ENCODE data around the gene XRN1. TPM values are rescaled to one million over a fixed set of nuclear protein-coding genes. Genes with fewer than 3 reads are reported as not detected.
"Not testable (repeated sequence)": the region's sequence is repeated elsewhere in the genome, so short reads cannot be mapped to it uniquely, and the experiment has no call there.

XRN1 gene
- total and polyA plus RNA-seq, 5 donors from 2014 or later, result 53.5 to 121 (median 81.3) TPM

DNA sequence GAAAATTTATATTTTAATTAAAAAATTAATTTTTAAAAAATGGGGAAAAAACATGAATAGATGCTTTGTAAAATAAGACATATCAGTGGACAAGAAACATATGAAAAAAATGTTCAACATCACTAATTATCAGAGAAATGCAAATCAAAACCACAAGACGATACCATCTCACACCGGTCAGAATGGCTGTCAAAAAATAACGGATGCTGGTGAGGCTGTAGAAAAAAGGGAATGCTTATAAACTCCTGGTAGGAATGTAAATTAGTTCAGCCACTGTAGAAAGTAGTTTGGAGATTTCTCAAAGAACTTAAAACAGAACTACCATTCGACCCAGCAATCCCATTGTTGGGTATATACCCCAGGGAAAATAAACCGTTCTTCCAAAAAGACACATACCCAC lies 93.8 kb downstream of the XRN1 start:
- Mint-ChIP-seq H3K36me3 (peaks cover 47% of the 10 kb centered on the region), H3K27me3 (no peaks in the 10 kb centered on the region), H3K4me1 (peaks cover 0 to 7% (median 3%) of the 10 kb centered on the region in 4 donors), H3K9me3 (no peaks in the 10 kb centered on the region), H3K4me3 (no peak overlapping the region), H3K27ac (no peak overlapping the region)
- ATAC-seq (ENCODE audit: low read depth in 2 of 2) (no peak), DNase-seq (no peak)
- no peaks in the 10 kb centered on the region for H3K27me3 ChIP-seq (ENCODE audit: control insufficient read depth, insufficient read depth, low read length)
- H3K27ac ChIP-seq (ENCODE audit: insufficient read depth, low read length, poor library complexity, severe bottlenecking), result no peak overlapping the region
- no peak overlapping the region for H3K4me3 ChIP-seq (ENCODE audit: low read depth, low read length)
- H3K36me3 ChIP-seq (ENCODE audit: control insufficient read depth, insufficient read depth, low read length), result peaks cover 91% of the 10 kb centered on the region
- no peaks in the 10 kb centered on the region for H3K4me1 ChIP-seq (ENCODE audit: control insufficient read depth, insufficient read depth, low read length, poor library complexity, severe bottlenecking)
- H3K9me3 ChIP-seq (ENCODE audit: control insufficient read depth in 2 of 2, low read length in 2 of 2), result no peaks in the 10 kb centered on the region

GRCh38 chr3:142353571-142353970 lies 94.3 kb downstream of the XRN1 start:
- H3K4me1 Mint-ChIP-seq, result peaks cover 0 to 6% (median 3%) of the 10 kb centered on the region in 4 donors
- H3K27ac ChIP-seq (ENCODE audit: insufficient read depth, low read length, poor library complexity, severe bottlenecking), result no peak overlapping the region
- DNase-seq, result no peak
- no peaks in the 10 kb centered on the region for H3K9me3 ChIP-seq (ENCODE audit: control insufficient read depth in 2 of 2, low read length in 2 of 2)
- no peak overlapping the region for H3K27ac Mint-ChIP-seq
- no peak for ATAC-seq (ENCODE audit: low read depth in 2 of 2)
- H3K4me3 Mint-ChIP-seq, result no peak overlapping the region
- H3K9me3 Mint-ChIP-seq, result no peaks in the 10 kb centered on the region
- H3K27me3 ChIP-seq (ENCODE audit: control insufficient read depth, insufficient read depth, low read length), result no peaks in the 10 kb centered on the region
- H3K4me1 ChIP-seq (ENCODE audit: control insufficient read depth, insufficient read depth, low read length, poor library complexity, severe bottlenecking), result no peaks in the 10 kb centered on the region
- H3K27me3 Mint-ChIP-seq, result no peaks in the 10 kb centered on the region
- peaks cover 91% of the 10 kb centered on the region for H3K36me3 ChIP-seq (ENCODE audit: control insufficient read depth, insufficient read depth, low read length)
- no peak overlapping the region for H3K4me3 ChIP-seq (ENCODE audit: low read depth, low read length)
- peaks cover 48% of the 10 kb centered on the region for H3K36me3 Mint-ChIP-seq

DNA sequence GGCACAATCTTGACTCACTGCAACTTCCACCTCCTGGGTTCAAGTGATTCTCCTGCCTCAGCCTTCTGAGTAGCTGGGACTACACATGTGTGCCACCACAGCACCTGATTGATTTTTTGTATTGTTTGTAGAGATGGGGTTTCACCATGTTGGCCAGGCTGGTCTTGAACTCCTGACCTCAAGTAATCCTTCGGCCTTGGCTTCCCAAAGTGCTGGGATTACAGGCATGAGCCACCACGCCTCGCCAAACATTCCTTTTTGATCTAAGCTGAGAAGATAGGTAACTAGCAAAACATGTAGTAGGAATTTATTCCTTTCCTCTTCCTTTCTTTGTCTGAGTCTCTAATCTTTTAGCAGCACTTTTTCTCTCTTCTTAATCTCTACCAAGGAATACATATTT lies 95.1 kb downstream of the XRN1 start:
- not testable (repeated sequence) for H3K27me3 ChIP-seq (ENCODE audit: control insufficient read depth, insufficient read depth, low read length); H3K4me1 Mint-ChIP-seq; H3K4me1 ChIP-seq (ENCODE audit: control insufficient read depth, insufficient read depth, low read length, poor library complexity, severe bottlenecking); H3K9me3 Mint-ChIP-seq; H3K27ac Mint-ChIP-seq; DNase-seq; H3K27ac ChIP-seq (ENCODE audit: insufficient read depth, low read length, poor library complexity, severe bottlenecking); H3K27me3 Mint-ChIP-seq; ATAC-seq (ENCODE audit: low read depth in 2 of 2); H3K4me3 ChIP-seq (ENCODE audit: low read depth, low read length); H3K9me3 ChIP-seq (ENCODE audit: control insufficient read depth in 2 of 2, low read length in 2 of 2); H3K4me3 Mint-ChIP-seq
- peaks cover 91% of the 10 kb centered on the region for H3K36me3 ChIP-seq (ENCODE audit: control insufficient read depth, insufficient read depth, low read length)
- H3K36me3 Mint-ChIP-seq, result peaks cover 47% of the 10 kb centered on the region

DNA sequence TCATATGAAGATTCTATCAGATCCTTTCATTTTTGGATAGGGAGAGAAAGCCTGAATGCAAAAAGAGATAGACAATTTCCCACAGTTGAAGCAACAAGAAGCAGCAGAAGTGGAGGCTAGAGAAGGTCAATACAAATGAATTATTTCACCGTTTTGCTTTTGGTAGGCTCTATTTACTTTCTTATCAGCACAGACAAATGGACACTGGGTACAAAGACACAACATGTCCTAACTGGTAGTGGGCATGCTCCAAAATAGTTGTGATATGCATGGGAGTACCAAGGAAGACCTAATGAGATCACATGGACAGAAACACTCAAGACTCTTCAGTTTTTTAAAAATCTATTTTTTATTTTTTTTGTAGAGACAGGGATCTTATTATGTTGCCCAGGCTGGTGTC lies 99.4 kb downstream of the XRN1 start:
- Mint-ChIP-seq H3K9me3 (peaks cover 0 to 1% (median 0%) of the 10 kb centered on the region in 7 donors), H3K4me3 (no peak overlapping the region), H3K36me3 (peaks cover 44% of the 10 kb centered on the region), H3K27me3 (no peaks in the 10 kb centered on the region), H3K27ac (no peak overlapping the region), H3K4me1 (peaks cover 1 to 10% (median 6%) of the 10 kb centered on the region in 4 donors)
- H3K36me3 ChIP-seq (ENCODE audit: control insufficient read depth, insufficient read depth, low read length), result peaks cover 78% of the 10 kb centered on the region
- DNase-seq (no peak), ATAC-seq (ENCODE audit: low read depth in 2 of 2) (no peak)
- no peaks in the 10 kb centered on the region for H3K27me3 ChIP-seq (ENCODE audit: control insufficient read depth, insufficient read depth, low read length)
- no peaks in the 10 kb centered on the region for H3K9me3 ChIP-seq (ENCODE audit: control insufficient read depth in 2 of 2, low read length in 2 of 2)
- no peaks in the 10 kb centered on the region for H3K4me1 ChIP-seq (ENCODE audit: control insufficient read depth, insufficient read depth, low read length, poor library complexity, severe bottlenecking)
- no peak overlapping the region for H3K4me3 ChIP-seq (ENCODE audit: low read depth, low read length)
- H3K27ac ChIP-seq (ENCODE audit: insufficient read depth, low read length, poor library complexity, severe bottlenecking), result no peak overlapping the region

- Mint-ChIP-seq H3K27me3 (no peaks in the 10 kb centered on the region), H3K9me3 (peaks cover 0 to 24% (median 11%) of the 10 kb centered on the region in 7 donors), H3K4me1 (peaks cover 7 to 15% (median 12%) of the 10 kb centered on the region in 4 donors), H3K36me3 (peaks cover 71% of the 10 kb centered on the region), H3K27ac (no peak overlapping the region), H3K4me3 (no peak overlapping the region)
- H3K4me1 ChIP-seq (ENCODE audit: control insufficient read depth, insufficient read depth, low read length, poor library complexity, severe bottlenecking), result no peaks in the 10 kb centered on the region
- no peak for ATAC-seq (ENCODE audit: low read depth in 2 of 2)
- H3K27ac ChIP-seq (ENCODE audit: insufficient read depth, low read length, poor library complexity, severe bottlenecking), result no peak overlapping the region
- no peak for DNase-seq
- H3K4me3 ChIP-seq (ENCODE audit: low read depth, low read length), result no peak overlapping the region
- H3K9me3 ChIP-seq (ENCODE audit: control insufficient read depth in 2 of 2, low read length in 2 of 2), result peaks cover 0 to 7% of the 10 kb centered on the region in 2 experiments
- H3K36me3 ChIP-seq (ENCODE audit: control insufficient read depth, insufficient read depth, low read length), result peaks cover 73% of the 10 kb centered on the region
- H3K27me3 ChIP-seq (ENCODE audit: control insufficient read depth, insufficient read depth, low read length), result no peaks in the 10 kb centered on the region
Measured at GRCh38 chr3:142337994-142338393, 109.8 kb downstream of the XRN1 start.

DNA sequence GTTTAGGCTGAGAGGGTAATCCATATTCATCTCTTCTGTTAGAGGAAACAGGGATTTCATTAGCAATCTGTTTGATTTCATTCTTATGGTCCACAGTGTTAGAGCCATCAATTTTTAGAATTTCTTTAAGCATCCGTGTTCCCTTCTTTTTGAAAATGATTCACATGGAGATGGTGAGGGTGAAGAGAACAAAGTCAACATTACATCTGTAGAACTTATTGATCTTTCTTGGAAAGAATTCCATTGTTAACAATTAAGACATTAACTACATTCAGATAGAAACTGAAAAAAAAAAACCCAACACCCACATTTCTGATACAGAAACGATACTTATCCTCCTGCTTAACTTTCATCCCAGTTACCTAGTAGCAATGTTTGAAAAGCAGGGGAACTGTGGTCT lies 115.4 kb downstream of the XRN1 start:
- H3K27me3 ChIP-seq (ENCODE audit: control insufficient read depth, insufficient read depth, low read length), result no peaks in the 10 kb centered on the region
- no peaks in the 10 kb centered on the region for H3K4me1 ChIP-seq (ENCODE audit: control insufficient read depth, insufficient read depth, low read length, poor library complexity, severe bottlenecking)
- peaks cover 0 to 2% (median 0%) of the 10 kb centered on the region in 7 donors for H3K9me3 Mint-ChIP-seq
- no peak for DNase-seq
- peaks cover 48% of the 10 kb centered on the region for H3K36me3 Mint-ChIP-seq
- H3K4me3 ChIP-seq (ENCODE audit: low read depth, low read length), result no peak overlapping the region
- H3K27ac Mint-ChIP-seq, result no peak overlapping the region
- no peak overlapping the region for H3K27ac ChIP-seq (ENCODE audit: insufficient read depth, low read length, poor library complexity, severe bottlenecking)
- no peaks in the 10 kb centered on the region for H3K9me3 ChIP-seq (ENCODE audit: control insufficient read depth in 2 of 2, low read length in 2 of 2)
- no peak for ATAC-seq (ENCODE audit: low read depth in 2 of 2)
- peaks cover 75% of the 10 kb centered on the region for H3K36me3 ChIP-seq (ENCODE audit: control insufficient read depth, insufficient read depth, low read length)
- no peak overlapping the region for H3K4me3 Mint-ChIP-seq
- H3K27me3 Mint-ChIP-seq, result no peaks in the 10 kb centered on the region
- H3K4me1 Mint-ChIP-seq, result peaks cover 0 to 2% (median 0%) of the 10 kb centered on the region in 4 donors

- H3K27ac Mint-ChIP-seq; H3K4me3 ChIP-seq (ENCODE audit: low read depth, low read length); ATAC-seq (ENCODE audit: low read depth in 2 of 2); H3K27ac ChIP-seq (ENCODE audit: insufficient read depth, low read length, poor library complexity, severe bottlenecking); H3K4me1 Mint-ChIP-seq; H3K4me1 ChIP-seq (ENCODE audit: control insufficient read depth, insufficient read depth, low read length, poor library complexity, severe bottlenecking); H3K4me3 Mint-ChIP-seq; DNase-seq; H3K9me3 ChIP-seq (ENCODE audit: control insufficient read depth in 2 of 2, low read length in 2 of 2); H3K27me3 ChIP-seq (ENCODE audit: control insufficient read depth, insufficient read depth, low read length); H3K27me3 Mint-ChIP-seq: not testable (repeated sequence)
- Mint-ChIP-seq H3K9me3 (peaks cover 2 to 14% (median 3%) of the 10 kb centered on the region in 7 donors), H3K36me3 (peaks cover 56% of the 10 kb centered on the region)
- H3K36me3 ChIP-seq (ENCODE audit: control insufficient read depth, insufficient read depth, low read length), result peaks cover 31% of the 10 kb centered on the region
Measured at GRCh38 chr3:142324275-142324953, 123.4 kb downstream of the XRN1 start.

GRCh38 chr3:142319912-142320311 lies 127.9 kb downstream of the XRN1 start:
- no peak overlapping the region for H3K27ac ChIP-seq (ENCODE audit: insufficient read depth, low read length, poor library complexity, severe bottlenecking)
- H3K36me3 ChIP-seq (ENCODE audit: control insufficient read depth, insufficient read depth, low read length), result peaks cover 34% of the 10 kb centered on the region
- H3K27me3 ChIP-seq (ENCODE audit: control insufficient read depth, insufficient read depth, low read length), result no peaks in the 10 kb centered on the region
- H3K4me1 ChIP-seq (ENCODE audit: control insufficient read depth, insufficient read depth, low read length, poor library complexity, severe bottlenecking), result no peaks in the 10 kb centered on the region
- H3K4me1 Mint-ChIP-seq, result peaks cover 0 to 7% (median 2%) of the 10 kb centered on the region in 4 donors
- H3K36me3 Mint-ChIP-seq, result peaks cover 31% of the 10 kb centered on the region
- DNase-seq (no peak), ATAC-seq (ENCODE audit: low read depth in 2 of 2) (no peak)
- H3K27me3 Mint-ChIP-seq, result no peaks in the 10 kb centered on the region
- H3K4me3 Mint-ChIP-seq, result no peak overlapping the region
- no peak overlapping the region for H3K27ac Mint-ChIP-seq
- no peaks in the 10 kb centered on the region for H3K9me3 ChIP-seq (ENCODE audit: control insufficient read depth in 2 of 2, low read length in 2 of 2)
- H3K9me3 Mint-ChIP-seq, result peaks cover 0 to 4% (median 0%) of the 10 kb centered on the region in 7 donors
- no peak overlapping the region for H3K4me3 ChIP-seq (ENCODE audit: low read depth, low read length)
